Dermis blood vessel endothelial cell (primary cell): ENCODE data around the gene LSM2. TPM values are rescaled to one million over a fixed set of nuclear protein-coding genes. Genes with fewer than 3 reads are reported as not detected.

ENCODE experiments used
- DNase-seq: peaks from one replicate; pipeline ENCODE4 v3.0.0; 2010
- total RNA-seq: library from RNA; depleted of rRNA; stranded (reverse); fragments of >200 nt; gene quantifications from 2 replicates; pipeline ENCODE4 v1.2.3, GENCODE V29; 2014

LSM2 gene
- total RNA-seq, 1 donor from 2014 or later: 36.9 TPM

DNA sequence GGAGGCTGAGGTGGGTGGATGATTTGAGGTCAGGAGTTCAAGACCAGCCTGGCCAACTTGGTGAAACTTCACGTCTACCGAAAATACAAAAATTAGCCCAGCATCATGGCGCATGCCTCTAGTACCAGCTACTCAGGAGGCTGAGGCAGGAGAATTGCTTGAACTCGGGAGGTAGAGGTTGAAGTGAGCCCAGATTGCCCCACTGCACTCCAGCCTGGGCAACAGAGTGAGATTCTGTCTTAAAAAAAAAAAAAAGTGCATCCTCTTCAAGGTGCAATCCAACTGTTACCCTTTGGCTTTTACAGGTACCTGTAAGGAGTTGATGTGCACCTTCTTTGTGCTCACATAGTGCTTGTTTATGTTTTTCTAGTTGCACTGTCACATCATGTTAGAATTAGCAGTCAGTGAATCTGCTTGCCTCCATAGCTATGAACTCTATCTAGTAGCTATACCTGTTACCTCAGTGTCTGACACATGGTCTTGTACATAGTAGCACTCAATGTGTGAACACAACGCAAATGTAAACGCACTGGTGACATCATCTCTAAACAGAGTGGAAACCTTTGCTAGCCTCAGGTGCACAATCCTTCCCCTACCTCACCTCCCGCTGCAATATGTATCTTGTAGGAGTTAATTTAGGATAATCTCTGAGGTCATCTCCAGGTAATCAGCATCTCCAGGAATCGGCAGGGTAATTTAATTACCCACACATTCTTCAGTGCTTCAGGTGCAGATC, 57.3 kb downstream of the LSM2 start:
- DNase-seq: no peak

Other genes with a start within 250 kb of the LSM2 start
- not detected in 2 replicates for gene LTA, start 234.7 kb downstream of the LSM2 start, total RNA-seq
- gene TNF, start 231.4 kb downstream of the LSM2 start, total RNA-seq: 0.17 TPM in 1 of 2 replicates, not detected in the other
- 3.4 and 30.5 TPM in 2 replicates for gene LTB, start 224.5 kb downstream of the LSM2 start, total RNA-seq
- gene LST1, start 220.7 kb downstream of the LSM2 start, total RNA-seq: 0.37 TPM in 1 of 2 replicates, not detected in the other
- not detected in 2 replicates for gene NCR3, start 214.0 kb downstream of the LSM2 start, total RNA-seq
- gene AIF1, start 191.7 kb downstream of the LSM2 start, total RNA-seq: not detected in 2 replicates
- gene PRRC2A, start 186.3 kb downstream of the LSM2 start, total RNA-seq: 32.2 and 70.8 TPM in 2 replicates
- gene BAG6, start 154.3 kb downstream of the LSM2 start, total RNA-seq: 133 and 309 TPM in 2 replicates
- gene APOM, start 151.1 kb downstream of the LSM2 start, total RNA-seq: 0.34 and 0.37 TPM in 2 replicates
- gene C6orf47, start 146.2 kb downstream of the LSM2 start, total RNA-seq: 20.6 and 28.6 TPM in 2 replicates
- 11.9 and 12.9 TPM in 2 replicates for gene GPANK1, start 142.0 kb downstream of the LSM2 start, total RNA-seq
- gene CSNK2B, start 140.9 kb downstream of the LSM2 start, total RNA-seq: 111 and 116 TPM in 2 replicates
- gene LY6G5B, start 137.0 kb downstream of the LSM2 start, total RNA-seq: 1.8 and 3.2 TPM in 2 replicates
- gene LY6G5C, start 125.9 kb downstream of the LSM2 start, total RNA-seq: 3.6 and 4.5 TPM in 2 replicates
- gene ABHD16A, start 103.6 kb downstream of the LSM2 start, total RNA-seq: 60.7 and 66.9 TPM in 2 replicates
- not detected in 2 replicates for gene LY6G6F, start 100.1 kb downstream of the LSM2 start, total RNA-seq
- not detected in 2 replicates for gene LY6G6D, start 91.6 kb downstream of the LSM2 start, total RNA-seq
- gene LY6G6C, start 85.2 kb downstream of the LSM2 start, total RNA-seq: not detected in 2 replicates
- gene MPIG6B, start 83.6 kb downstream of the LSM2 start, total RNA-seq: not detected in 2 replicates
- 126 and 150 TPM in 2 replicates for gene DDAH2, start 77.7 kb downstream of the LSM2 start, total RNA-seq
- gene CLIC1, start 70.4 kb downstream of the LSM2 start, total RNA-seq: 543 and 615 TPM in 2 replicates
- gene MSH5, start 67.0 kb downstream of the LSM2 start, total RNA-seq: 7.1 and 8.5 TPM in 2 replicates
- gene SAPCD1, start 44.3 kb downstream of the LSM2 start, total RNA-seq: 1.4 and 2.4 TPM in 2 replicates
- gene VWA7, start 29.6 kb downstream of the LSM2 start, total RNA-seq: 0.05 and 0.34 TPM in 2 replicates
- gene VARS1, start 11.2 kb downstream of the LSM2 start, total RNA-seq: 39.7 and 116 TPM in 2 replicates
- 0.51 and 0.85 TPM in 2 replicates for gene HSPA1L, start 8.3 kb upstream of the LSM2 start, total RNA-seq
- 139 and 155 TPM in 2 replicates for gene HSPA1A, start 8.6 kb upstream of the LSM2 start, total RNA-seq
- gene HSPA1B, start 20.8 kb upstream of the LSM2 start, total RNA-seq: 68.8 and 71.5 TPM in 2 replicates
- 66.8 and 78.1 TPM in 2 replicates for gene NEU1, start 55.9 kb upstream of the LSM2 start, total RNA-seq
- gene SLC44A4, start 72.0 kb upstream of the LSM2 start, total RNA-seq: 0.05 and 0.17 TPM in 2 replicates
- gene EHMT2, start 90.7 kb upstream of the LSM2 start, total RNA-seq: 45.9 and 58.9 TPM in 2 replicates
- 3.6 and 4.9 TPM in 2 replicates for gene ZBTB12, start 95.1 kb upstream of the LSM2 start, total RNA-seq
- not detected in 2 replicates for gene C2, start 120.8 kb upstream of the LSM2 start, total RNA-seq
- 1.6 and 2.0 TPM in 2 replicates for gene CFB, start 139.1 kb upstream of the LSM2 start, total RNA-seq
- 111 and 114 TPM in 2 replicates for gene NELFE, start 152.0 kb upstream of the LSM2 start, total RNA-seq
- gene SKIC2, start 152.2 kb upstream of the LSM2 start, total RNA-seq: 37.3 and 48.2 TPM in 2 replicates
- 12.8 and 14.6 TPM in 2 replicates for gene DXO, start 165.2 kb upstream of the LSM2 start, total RNA-seq
- gene C4A, start 175.1 kb upstream of the LSM2 start, total RNA-seq: 1.5 and 2.2 TPM in 2 replicates
- gene C4B, start 207.8 kb upstream of the LSM2 start, total RNA-seq: 1.2 and 2.6 TPM in 2 replicates
- 0.34 TPM in 1 of 2 replicates, not detected in the other for gene CYP21A2, start 231.4 kb upstream of the LSM2 start, total RNA-seq